Stimulated activated CD4-positive, alpha-beta T cell treated with anti-CD3 and anti-CD28 coated beads, Interleukin-1b, Interleukin-23, amount 100 ng/mL, for 1 hour (primary cell): Measurements from ENCODE around the gene EIF2A.
"Not testable (repeated sequence)": the region's sequence is repeated elsewhere in the genome, so short reads cannot be mapped to it uniquely, and the experiment has no call there.

Source experiments
- DNase-seq, 2 donors: peaks; one replicate each; pipeline ENCODE4 v3.0.0-alpha.2; 2020; ENCODE audit warnings: low read depth in 2 of 2

The EIF2A gene

DNA sequence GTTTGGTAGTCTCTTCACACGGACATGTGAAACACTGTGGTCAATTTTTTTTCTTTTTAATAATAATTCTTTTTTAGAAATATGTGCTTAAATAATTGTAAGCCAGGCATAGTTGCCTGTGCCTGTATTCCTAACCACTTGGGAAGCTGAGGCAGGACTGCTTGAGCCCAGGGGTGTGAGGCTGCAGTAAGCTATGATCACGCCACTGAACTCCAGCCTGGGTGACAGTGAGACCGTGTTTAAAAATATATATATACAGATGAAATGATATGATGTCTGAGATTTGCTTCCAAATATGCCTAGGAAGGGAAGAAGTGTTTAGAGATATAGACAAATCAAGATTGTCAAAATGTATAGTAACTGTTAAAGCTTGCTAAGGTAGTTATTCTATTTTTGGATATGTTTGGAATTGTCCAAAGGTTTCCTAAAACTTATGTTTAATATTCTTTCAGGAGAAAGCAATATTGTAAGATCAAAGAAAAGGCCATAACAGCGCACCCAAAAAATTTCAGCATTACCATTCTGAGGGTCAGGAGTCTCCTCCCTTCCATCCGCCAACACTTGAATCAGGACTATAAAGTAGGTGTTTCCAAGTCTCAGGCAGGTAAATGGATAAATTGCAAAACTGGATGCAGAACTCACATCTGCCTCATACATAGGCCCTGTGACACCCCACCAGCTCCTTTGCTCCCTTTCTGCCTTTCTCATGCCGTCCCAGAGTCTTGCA lies 56.0 kb downstream of the EIF2A start:
- no peak for DNase-seq

DNA sequence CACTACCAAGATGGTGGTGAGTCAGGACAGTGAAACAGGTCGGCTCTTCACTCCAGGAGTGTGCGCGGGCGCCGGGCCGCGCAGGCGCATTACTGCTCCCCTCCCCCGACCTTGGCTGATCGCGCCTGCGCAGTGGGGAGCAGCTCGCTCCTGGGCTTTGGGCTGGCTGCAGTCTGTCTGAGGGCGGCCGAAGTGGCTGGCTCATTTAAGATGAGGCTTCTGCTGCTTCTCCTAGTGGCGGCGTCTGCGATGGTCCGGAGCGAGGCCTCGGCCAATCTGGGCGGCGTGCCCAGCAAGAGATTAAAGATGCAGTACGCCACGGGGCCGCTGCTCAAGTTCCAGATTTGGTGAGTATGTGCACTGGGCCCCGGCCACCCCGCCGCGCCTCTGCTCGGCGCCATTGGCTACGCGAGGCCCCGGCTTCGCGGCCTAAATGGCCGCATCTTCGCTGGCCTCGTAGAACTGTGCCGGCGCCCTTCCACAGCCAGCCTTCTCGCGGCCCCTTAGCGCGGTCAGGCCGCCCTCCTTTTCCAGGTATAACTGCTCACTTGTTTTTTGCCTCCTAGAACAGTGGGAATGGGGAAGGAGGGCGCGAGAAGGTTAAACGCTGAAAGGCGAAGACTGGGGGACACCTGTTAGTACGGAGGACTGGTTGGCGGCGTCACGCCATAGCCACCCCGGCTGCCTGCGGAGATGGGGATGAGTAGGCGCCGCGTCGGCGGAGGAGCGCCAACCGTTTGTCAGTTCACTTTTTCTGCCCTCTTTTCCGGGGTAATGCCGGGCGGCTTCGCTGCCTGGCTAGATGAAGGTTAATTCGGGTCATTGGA lies 56.8 kb downstream of the EIF2A start, which contains the start of gene SELENOT:
SELENOT (plus strand) TSS at position 169 of the 827 bp plus-strand sequence; CDS start at position 211, 42 bp downstream.
- peak; percentile 83 to 88 for DNase-seq

DNA sequence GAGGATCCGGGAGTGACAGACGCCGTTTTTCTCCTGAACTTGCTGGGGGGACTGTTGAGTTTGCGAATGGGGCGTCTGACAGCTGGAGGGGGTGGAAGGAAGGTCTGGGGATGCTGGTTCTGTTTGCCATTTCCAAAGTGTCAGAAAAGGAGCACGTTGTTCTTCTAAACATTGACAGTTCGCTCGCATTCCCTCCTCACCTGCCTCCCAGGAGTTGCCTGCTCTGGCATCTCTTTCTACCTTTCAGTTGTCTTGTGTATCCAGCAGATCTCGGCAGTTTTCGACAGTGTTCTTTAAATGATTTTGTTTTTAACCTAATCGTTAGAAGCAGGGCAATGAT lies 57.4 kb downstream of the EIF2A start:
- DNase-seq, result no peak

DNA sequence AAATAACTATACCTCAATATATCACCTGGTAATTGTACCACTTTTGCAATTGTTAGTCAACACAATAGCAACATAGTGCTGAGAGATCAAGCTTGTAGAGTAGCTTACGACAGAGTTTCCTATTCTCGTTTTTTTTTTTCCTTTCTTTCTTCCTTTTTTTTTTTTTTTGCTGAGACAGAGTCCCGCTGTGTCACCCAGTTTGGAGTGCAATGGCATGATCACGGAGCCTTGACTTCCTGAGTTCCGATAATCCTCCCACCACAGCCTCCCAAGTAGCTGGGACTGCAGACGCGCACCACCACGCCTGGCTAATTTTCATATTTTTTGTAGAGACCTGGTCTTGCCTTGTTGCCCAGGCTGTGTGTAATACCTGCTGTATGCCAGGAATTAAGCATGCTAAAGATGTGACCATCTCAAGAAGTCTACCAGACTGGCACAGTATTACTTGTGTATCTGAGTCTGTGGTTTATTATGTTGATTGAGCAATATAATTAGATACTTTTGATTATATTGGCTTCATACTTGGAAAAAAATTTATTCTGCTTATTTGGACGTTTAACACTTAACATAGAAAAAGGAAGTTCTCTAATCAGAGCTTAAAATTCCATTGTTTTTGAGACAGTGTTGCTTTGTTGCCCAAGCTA lies 59.5 kb downstream of the EIF2A start:
- no peak for DNase-seq

DNA sequence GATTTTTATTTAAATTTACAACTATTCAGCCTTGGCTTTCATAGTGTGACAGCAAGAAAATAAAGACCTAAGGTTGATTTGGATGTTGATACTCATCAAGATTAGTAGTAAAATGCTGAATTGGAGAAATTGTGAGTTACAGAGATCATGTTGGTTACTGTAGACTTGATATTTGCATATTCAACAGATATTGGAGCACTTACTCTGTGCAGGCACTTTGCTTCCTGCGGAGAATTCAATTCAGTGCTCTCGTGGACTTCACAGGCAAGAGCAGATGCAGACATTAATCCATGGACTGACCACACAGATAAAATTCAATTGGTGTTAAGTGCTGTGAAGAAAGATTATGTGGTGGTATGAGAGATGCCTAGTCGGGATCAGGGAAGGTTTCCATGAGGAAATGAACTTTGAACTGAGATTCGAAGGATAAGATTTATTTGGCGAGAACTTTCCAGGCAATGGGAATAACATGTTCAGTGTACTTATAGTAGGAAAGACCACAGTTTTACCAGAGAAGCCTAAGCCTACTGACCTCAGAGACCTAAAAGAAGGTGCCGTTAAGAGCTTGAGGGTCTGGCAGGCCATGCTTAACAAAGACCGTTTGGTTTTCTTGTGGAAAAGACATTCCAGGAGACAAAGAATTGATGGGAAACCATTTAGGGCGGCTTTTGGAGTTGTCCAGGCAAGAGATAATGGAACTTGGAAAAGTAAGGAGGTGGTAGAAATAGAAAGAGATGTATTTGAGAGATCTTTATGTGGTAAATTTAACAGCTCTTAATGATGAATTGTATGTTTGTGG lies 60.9 kb downstream of the EIF2A start:
- no peak for DNase-seq

DNA sequence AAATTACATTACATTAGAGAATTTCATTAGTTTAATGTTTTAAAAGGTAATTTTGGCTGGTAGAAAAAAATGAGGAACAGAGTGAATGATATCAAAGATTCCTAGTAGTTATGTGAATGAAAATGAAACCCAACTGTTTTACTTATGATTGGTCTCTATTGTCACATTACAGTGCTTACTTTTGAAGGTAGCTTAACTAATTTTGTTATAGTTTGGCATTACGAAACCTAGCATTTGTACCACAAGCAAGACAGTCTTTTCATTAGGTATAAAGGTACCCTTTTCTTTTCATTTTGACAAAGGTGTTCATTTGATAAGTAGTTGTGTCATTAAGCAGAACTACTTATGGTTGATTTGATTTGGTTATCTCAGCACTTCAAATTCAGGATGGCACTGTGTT lies 63.4 kb downstream of the EIF2A start:
- no peak for DNase-seq

DNA sequence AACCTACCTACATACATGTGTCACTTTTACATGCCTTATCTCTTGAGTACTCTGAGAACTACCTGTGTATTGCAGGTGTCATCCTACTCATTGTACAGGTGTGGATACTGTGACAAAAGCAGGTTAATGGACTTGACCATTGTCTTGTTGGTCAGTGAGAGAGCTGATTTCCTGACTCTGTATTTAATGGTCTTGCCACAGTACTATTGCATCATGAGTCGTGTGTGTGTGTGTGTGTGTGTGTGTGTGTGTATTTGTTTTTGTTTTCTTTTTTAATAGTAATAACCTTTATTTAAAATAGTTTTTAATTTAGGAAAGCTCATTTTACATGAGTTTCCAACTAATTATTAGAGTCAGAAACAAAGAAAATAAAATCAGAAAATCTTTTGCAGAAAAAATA lies 64.2 kb downstream of the EIF2A start:
- no peak for DNase-seq

DNA sequence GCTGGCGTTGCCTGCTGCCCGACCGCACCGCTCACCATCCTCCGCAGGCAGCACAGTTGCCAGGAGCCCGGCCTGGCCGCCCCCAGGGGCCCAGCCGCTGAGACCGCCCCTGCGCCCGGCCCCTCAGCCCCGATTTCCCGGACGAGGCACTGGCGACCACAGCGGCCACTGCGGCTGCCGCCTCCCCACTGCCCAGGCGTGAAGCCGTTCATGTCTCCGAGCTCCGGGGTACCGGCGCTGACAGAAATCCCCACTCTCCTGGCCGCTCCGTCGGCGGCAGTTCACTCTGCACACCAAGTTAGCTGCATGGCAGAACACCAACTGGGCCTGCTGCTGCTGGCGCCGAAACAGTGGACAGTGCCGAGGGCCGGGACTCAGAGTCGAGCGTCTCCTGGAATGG lies 65.1 kb downstream of the EIF2A start:
- DNase-seq, result no peak

DNA sequence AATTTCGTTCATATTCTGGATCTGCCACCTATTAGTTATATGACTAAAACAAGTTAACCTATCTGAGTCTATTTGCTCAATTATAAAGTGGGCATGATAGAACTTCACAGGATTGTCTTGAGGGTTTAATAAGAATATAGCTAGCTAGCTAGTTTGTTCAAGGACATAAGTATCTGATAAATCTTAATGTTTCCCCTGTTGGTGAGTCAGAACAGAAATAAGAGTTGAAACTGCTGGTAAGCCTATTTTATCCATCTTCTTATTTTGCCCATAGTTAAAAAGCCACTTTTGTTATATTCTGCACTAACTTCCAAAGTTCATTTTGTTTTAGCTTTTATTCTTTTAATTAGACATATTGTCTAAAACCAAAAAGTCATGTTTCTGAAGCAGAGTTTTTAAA lies 65.9 kb downstream of the EIF2A start:
- DNase-seq, result no peak

DNA sequence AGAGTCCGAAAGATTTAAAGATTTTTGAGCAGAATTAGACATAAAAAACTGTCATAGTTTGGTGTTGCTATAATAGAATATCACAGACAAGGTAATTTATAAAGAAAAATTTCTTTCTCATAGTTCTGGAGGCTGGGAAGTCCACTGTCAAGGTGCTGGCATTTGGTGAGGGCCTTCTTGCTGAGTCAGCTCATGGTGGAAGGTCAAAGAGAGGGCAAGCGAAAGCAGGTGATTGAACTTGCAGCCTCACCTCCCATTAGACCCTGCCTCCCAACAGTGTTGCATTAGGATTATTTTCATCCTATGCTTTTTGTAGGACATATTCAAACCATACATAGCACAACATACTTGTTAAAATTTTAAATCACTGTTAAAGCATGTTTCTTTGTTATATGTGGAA lies 66.4 kb downstream of the EIF2A start:
- DNase-seq, result no peak

DNA sequence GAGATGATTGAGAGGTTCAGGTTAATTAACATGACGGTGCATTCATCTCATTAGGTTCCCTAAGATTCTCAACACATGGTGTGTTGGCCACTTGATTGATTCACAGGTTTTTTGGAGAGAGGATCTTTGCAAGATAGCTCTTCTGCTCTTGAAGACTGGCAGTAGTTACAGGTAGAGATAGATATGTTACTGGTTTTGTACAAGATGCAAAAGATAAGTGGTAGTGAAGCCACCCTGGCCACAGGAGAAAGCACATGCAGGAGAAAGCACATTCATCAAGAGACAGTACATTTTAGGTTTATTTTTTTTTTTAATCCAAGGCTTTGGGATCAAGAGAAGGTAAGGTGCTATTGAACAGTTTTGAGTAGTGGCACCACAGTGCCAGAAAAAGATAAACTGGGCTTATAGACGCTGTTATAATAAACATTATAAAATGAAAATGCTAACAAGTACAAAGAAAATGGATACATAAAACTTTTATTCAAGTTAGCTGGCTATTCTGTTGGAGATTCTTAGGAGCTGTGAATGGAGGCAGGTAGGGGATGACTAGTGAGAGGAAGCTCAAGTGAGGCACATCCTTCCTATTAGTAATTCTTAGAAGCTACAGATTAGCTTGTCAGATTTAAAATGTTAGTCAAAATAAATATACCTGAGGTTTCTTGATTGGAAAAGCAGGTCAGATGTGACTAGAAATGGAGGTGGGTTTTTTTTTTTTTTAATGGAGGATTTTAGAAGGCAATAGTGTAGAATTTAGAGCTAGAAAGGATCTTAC lies 67.3 kb downstream of the EIF2A start:
- DNase-seq, result no peak

DNA sequence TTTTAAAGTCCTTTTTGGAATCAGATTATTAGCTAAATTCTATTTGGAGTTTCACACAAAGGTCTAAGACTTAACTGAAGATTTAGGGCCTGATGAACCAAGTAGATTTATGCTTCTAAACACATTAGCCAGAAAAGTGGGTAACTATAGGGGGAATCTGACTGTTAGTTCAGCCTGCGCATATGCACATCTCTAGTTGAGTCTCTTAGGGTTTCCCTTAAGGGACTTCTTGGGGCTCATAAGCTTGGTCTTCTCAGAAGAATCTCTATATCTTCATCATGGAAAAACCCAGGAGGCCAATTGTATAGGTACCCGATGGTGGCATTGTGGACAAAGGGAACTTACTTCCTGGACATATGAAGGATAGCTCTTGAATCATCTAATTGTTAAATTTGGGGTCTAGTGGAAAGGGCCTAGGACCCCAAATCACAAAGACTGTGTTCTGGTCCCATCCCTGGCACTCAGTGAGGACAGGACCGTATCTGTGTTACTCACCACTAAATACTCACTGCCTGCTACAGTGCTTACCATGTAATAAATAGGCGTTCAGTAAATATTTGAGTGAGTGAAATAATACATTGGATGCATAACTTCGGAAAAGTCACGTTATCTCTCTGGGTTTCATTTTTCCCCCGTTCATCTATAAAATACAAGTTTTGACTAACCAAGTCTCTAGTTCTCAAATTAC lies 73.6 kb downstream of the EIF2A start:
- DNase-seq, result no peak

DNA sequence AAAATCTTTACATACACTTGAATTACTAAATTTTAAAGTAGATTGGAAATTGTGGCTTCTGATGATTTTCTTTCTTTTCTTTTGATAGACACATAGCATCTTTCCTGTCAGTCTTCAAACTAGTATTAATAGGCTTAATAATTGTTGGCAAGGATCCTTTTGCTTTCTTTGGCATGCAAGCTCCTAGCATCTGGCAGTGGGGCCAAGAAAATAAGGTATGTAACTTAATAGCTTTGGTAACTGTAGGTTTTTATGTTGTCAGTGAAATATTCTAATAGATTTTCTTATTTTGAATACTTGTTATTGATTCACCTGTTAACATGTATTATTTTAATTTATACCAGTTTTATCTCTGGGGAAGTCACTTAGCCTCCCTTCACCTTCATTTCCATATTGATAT lies 76.4 kb downstream of the EIF2A start:
- not testable (repeated sequence) for DNase-seq

DNA sequence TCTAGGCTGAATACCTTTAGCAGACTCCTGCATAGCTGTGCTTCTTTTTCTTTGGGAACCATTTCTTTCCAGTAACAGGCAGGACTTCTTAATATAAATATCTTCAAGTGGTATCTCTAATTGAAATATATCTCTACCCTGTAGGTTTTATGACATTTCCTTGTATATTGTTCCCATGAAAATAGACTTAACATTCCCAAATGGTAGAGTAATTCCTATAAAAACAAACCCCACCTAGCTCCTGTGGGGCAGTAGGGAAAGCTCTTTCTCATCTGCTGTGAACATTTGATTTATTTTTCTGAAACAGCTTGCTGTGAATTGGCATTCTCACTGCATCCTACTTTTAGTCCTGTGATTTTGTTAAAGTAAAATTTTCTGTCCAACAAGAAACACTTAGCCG lies 77.4 kb downstream of the EIF2A start:
- DNase-seq, result no peak

DNA sequence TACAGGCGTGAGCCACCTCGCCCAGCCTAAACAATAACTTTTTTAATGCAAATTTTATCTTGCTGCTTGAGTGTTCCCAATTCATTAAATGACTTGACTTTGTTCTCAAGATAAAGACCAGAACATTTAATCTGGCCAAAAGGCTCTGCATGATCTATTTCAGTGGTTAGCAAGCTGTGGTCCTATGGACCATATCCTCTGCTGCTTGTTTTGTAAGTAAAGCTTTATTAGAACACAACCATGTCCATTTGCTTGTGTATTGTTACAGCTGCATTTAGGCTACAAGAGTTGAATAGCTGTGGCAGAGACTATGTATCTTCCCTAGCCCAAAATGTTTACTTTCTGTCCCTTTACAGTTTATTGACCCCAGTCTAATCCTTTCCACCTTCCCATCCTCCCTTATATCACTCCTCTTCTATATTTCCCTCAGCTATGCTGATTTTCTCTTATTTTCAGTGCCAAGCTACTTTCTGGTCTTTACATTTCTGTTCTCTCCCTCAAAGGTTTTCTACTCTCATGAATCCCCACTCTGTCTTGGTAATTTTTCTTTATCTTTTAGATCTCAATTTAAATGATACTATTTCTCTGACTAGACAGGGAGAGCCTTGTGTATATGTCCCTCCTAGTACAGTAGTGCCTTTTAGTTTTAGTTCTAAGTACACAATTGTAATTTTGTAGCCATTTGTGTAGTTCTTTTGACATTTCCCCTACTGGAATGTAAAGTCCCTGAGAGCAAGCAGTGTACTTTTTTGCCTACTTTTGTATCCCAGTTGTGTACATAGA lies 79.8 kb downstream of the EIF2A start:
- no peak for DNase-seq

DNA sequence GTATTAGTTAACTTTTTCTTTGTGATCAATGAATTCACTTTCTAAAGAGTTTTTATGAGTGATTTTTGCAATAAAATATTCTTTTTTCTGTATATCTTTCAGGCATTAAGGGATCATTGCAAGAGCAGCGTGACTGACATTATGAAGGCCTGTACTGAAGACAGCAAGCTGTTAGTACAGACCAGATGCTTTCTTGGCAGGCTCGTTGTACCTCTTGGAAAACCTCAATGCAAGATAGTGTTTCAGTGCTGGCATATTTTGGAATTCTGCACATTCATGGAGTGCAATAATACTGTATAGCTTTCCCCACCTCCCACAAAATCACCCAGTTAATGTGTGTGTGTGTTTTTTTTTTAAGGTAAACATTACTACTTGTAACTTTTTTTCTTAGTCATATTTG lies 81.0 kb downstream of the EIF2A start:
- no peak for DNase-seq

DNA sequence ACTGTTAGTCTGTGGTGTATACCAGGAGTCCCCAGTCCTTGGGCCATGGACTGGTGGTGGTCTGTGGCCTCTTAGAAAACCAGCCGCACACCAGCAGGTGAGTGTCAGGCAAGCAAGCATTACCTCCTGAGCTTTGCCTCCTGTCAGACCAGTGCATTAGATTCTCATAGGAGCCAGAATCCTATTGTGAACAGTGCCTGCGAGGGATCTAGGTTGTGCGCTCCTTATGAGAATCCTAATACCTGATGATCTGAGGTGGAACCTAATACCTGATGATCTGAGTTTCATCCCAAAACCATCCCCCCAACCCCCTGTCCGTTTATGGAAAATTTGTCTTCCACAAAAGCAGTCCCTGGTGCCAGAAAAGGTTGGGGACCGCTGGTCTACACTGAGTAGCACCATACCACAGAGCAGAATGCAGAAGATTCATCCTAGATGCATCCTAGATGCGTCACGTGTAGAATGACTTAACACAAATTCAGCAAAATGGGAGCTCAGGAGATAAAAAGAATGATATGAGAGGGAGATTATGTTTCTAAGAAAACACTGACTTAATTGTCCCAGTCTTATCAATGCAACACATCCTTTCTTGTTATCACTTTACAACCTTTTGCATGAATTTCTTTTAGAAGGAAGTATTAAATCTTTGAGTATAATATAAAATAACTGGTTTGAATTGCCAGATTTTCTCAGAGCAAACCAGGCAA lies 85.1 kb downstream of the EIF2A start:
- DNase-seq, result no peak

DNA sequence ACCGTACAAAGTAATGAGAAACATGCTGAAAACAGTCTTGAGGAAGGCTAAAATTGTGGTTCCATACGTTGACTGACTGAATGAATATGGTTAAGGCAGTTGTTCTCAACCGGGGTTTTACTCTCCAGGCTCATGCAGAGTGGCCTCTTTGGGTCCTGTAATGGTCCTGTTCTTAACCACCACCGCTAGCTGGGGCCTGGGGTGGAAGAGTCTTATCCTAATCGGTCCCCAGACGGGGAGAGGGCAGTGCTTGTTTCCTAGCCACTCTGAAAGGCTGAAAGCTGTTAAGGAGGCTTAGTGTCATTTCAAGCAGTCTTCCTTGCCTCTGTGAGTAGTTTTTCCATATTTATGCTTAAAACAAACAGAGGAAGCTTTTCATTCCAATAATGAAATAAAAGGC lies 88.5 kb downstream of the EIF2A start:
- DNase-seq, result no peak

DNA sequence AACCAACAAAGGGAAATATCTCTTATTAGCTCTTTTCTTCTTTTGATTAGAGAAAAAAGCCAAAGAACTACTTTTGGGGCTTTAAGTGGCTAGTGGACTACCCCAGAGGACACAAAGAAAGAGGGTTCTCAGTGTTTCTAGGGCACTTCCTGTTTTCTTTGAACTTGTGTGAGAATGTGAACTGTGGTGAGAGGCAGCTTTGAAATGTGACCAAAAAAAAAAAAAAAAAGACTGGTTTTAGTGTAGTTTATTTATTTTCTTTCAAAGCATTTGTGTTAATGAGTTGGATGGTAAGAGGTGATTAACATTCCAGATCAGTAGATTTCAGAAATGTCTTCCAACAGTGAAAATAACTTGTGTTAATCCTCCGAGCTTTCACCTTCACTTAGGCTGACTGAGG lies 88.9 kb downstream of the EIF2A start:
- no peak for DNase-seq
